Measurements from ENCODE around the gene OMP. TPM values are rescaled to one million over a fixed set of nuclear protein-coding genes. Genes with fewer than 3 reads are reported as not detected.

Gene OMP
- total and polyA plus RNA-seq, 2 of the 13 experiments (the other 11 are each of a cell fraction or from before 2014, with no cell fraction given) = not detected

- no peak for TF ChIP-seq ZNF501 (CRISPR knock-in tag; IDR thresholded peaks at IDR 0.05)
- no peak for TF ChIP-seq ZNF550 (CRISPR knock-in tag; IDR thresholded peaks at IDR 0.05; ENCODE audit: borderline replicate concordance)
- TF ChIP-seq TEAD3 (CRISPR knock-in tag; optimal IDR thresholded peaks at IDR 0.05; ENCODE audit: borderline replicate concordance) = no peak
- no peak for TF ChIP-seq ZNF34 (CRISPR knock-in tag; IDR thresholded peaks at IDR 0.05; ENCODE audit: borderline replicate concordance)
- no peak for TF ChIP-seq HBP1 (CRISPR knock-in tag; IDR thresholded peaks at IDR 0.05; ENCODE audit: low read depth)
- no peak for TF ChIP-seq ZNF225 (CRISPR knock-in tag; IDR thresholded peaks at IDR 0.05)
- TF ChIP-seq ZNF776 (CRISPR knock-in tag; IDR thresholded peaks at IDR 0.05) = no peak
- TF ChIP-seq MYPOP (CRISPR knock-in tag; IDR thresholded peaks at IDR 0.05) = no peak
- TF ChIP-seq SMAD3 (CRISPR knock-in tag; IDR thresholded peaks at IDR 0.05) = no peak
- no peak for TF ChIP-seq ZNF224 (CRISPR knock-in tag; IDR thresholded peaks at IDR 0.05)
- no peak for TF ChIP-seq ZNF660 (CRISPR knock-in tag; IDR thresholded peaks at IDR 0.05; ENCODE audit: borderline replicate concordance, low read depth)
- TF ChIP-seq RNF219 (CRISPR knock-in tag; IDR thresholded peaks at IDR 0.05) = no peak
- TF ChIP-seq ZBED4 (CRISPR knock-in tag; IDR thresholded peaks at IDR 0.05; ENCODE audit: borderline replicate concordance) = no peak
- no TSS peak for BruUV-seq (replicated peaks)
- 62% methylated on average over 8 of the region's 8 CpGs for WGBS (ENCODE audit: low lambda C conversion rate)
Observed at GRCh38 chr11:77124041-77124440, 21.4 kb downstream of the OMP start.

More at GRCh38 chr11:77124041-77124440, 21.4 kb downstream of the OMP start:
- Histone ChIP-seq H4K20me1 (ENCODE audit: insufficient read depth, low read length) (no peaks in the 10 kb centered on the region), H2AFZ (ENCODE audit: low read length) (no peak overlapping the region), H3K9me3 (ENCODE audit: low read length) (no peaks in the 10 kb centered on the region), H3K27me3 (ENCODE audit: control insufficient read depth in 1 of 2, insufficient read depth in 2 of 2, low read length in 2 of 2) (peaks cover 1 to 13% of the 10 kb centered on the region in 2 experiments; a peak in 2 of 5 replicates), H3K27ac (ENCODE audit: extremely low read length, insufficient read depth, low read length) (no peak overlapping the region), H3K4me2 (ENCODE audit: low read depth, low read length) (no peak overlapping the region), H3K9ac (ENCODE audit: insufficient read depth, low read depth, low read length) (no peak overlapping the region), H3K4me3 (replicated peaks in 1 of 3; ENCODE audit: insufficient read depth in 1 of 3, low read depth in 2 of 3, low read length in 3 of 3) (no peak overlapping the region), H3K4me1 (ENCODE audit: insufficient read depth, low read length) (peaks cover 25% of the 10 kb centered on the region), H3K36me3 (replicated peaks in 1 of 2; ENCODE audit: control insufficient read depth in 1 of 2, insufficient read depth in 2 of 2, low read length in 2 of 2) (no peaks in the 10 kb centered on the region), H3K79me2 (ENCODE audit: insufficient read depth, low read length) (no peaks in the 10 kb centered on the region)
- POLR2A ChIA-PET = no interaction called here
- in situ Hi-C loops (cut with HindIII; ENCODE audit: extremely low pct_ligation_motif_present, low pct_unique_long_range_greater_than_20kb) = no loop called here
- ATAC-seq (no peak), DNase-seq (ENCODE audit: low spot score) (no peak), FAIRE-seq (no peak)
- CTCF ChIA-PET (ENCODE audit: low intra/inter-chr PET ratio, low total read pairs) = no interaction called here
- intact Hi-C loops (cut with micrococcal nuclease; ENCODE audit: unreplicated experiment) = no loop called here

Data from HepG2 (cell line).